HG02970 (cell line): ENCODE results near the gene EPHB1.

Source experiments
- ATAC-seq: cut with Tn5 transposase; IDR thresholded peaks from one replicate; pipeline ENCODE4 v1.9.1; 2021; ENCODE audit warnings: mild to moderate bottlenecking, moderate library complexity, moderate number of reproducible peaks; ENCODE audit not compliant: unreplicated experiment, low FRiP score

Gene EPHB1

DNA sequence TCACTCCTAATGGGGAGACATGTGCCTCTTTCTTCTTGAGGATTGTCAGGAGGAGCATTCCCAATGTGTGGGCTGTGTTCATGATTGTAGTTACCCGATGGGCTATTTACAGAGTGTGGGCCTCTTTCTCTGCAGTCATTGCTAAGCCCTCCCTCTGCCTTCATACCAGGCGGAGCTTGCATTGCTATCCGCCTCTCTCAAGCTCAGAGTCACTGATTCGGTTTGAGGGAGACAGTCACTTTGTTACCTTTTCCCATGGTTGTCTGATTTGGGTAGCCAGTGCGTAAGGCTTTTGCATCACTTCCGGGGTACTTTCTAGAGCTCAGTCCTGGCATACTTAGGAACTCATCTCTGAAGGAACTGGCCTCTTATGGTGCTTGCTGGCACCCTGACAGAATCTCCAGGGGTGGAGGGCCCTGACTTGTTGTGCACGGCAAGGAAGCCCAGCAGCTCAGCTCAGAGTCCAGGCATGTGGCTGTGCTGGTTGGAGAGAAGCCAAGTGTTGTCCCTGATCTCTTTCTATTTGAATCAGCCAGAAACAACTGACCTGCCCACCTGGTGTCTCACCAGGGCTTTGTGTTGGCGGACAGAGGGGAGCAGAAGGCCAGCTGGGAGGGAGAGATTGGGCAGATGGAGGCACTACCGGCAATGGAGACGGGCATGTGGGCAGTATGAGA, 79.8 kb downstream of the EPHB1 start:
- ATAC-seq: no peak

DNA sequence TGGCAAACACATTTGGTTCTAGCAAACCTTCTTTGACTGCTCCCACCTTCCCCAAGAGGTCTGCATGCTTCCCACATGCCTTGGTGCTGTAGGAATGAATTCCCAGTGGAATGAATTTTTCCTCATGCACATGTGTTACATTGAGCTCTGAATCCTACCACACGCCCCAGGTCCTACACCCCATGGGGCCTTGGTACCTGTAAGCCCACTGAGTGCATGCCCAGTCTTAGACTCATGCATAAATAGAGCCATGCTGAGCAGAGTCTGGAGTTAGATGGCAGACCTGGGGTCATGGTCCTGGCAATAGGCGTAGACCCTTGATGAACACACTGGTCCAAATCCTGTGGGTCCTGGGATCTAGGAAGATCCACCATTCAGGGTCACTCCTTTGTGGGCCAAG, 81.8 kb downstream of the EPHB1 start:
- no peak for ATAC-seq

DNA sequence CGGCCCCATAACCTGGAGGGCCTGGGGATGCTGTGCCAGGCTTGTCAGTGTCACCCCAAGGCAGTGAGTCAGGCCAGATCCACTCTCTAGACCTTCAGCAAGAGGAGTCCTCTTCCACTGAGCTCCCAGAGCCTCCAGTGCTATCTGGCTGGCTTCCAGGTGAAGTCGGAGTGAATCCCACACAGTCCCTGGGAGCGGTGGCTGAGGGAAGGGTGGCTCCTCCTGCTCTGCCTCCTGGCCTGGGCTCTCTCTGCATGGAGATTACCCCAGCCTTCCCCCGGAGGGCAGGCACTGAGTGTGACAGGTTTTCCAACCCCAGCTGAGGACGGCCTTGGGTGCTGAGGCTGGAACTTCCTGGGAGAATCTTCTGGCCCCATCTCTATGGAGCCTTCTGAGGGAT, 82.7 kb downstream of the EPHB1 start:
- no peak for ATAC-seq

DNA sequence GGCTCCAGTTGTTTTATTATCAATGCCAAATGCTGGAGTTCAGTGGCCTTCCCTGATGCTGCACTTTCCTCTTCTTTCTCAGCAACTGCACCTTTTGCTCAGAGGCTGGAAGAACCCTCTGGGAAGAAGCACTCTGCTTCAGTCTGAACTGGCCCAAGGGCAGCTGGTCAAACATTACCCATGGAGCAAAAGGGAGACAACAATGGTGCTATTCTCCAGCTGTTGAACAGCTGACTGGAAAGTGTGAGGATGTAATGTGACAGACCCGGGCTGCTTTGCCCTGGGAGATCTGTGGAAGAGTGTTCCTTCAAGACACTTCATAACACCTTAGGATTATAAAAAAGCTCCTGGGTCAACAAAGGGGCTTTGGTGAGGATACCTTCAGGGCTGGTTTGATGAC, 84.9 kb downstream of the EPHB1 start:
- ATAC-seq: no peak

DNA sequence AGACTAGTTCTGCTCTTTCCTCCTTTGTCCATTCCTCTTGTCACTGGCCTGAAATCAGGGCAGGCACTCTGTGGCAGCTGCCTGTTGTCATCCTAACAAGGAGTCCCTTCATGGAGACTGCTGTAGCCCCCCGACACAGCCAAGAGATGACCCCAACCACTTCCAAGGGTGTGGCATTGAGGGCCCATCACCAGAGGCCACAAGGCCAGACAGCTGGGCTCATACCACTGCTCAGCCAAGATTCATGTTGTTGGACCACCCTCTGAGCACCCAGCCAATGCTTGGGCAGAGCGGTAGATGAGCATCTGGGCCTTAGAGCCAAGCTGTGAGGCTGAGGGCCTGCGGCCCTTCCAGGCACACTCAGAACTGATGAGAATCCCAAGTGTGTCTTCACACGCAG, 85.4 kb downstream of the EPHB1 start:
- ATAC-seq: no peak

DNA sequence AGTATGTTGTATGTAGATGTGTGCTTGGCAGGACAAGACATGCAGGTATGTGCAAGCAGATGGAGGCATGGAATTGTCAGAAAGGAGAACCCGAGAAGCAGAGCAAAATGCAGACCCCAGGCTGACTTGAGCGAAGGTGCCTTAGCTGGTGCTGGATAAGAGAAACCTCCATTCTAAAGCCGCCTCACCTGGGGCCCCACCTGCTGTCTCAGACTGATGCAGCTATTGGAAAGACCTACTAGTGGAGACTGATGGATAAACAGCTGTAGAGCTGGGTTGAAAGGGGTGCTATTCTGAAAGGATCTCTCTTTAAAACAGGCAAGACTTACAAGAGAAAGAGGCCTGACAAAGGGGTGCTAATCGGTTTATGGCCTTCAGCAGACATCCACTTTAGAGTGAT, 86.2 kb downstream of the EPHB1 start:
- no peak for ATAC-seq

DNA sequence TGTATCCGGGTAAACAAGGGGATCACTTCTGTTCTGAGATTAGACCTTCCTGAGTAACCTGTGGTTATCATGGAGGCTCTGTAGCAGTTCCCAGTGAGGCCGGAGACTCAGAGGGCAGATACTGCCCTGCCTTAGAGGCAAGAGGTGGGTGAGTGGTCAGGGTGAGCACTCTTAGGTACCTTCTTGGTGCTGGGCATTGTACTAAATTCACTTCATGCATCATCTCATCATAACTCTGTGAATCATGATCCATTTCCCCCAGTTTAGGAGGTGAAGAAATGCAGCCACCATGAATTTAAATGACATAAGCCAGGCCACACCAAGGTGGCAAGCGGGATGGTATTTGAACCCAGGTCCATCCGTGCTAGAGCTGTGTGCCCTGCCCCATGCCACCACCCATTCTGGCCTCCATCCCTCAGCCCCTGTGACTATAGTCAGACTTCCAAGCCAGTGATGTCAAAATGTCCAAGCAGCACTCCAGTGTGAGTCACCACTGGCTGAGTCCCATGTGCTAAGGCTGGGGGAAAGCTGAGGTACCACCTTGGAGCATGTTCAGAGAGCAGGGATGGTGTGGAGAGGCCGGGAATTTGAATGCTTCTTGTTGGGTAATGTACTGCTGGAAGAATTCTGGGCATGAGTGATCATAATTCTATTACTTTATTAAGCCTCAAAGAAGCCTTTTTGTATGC, 88.8 kb downstream of the EPHB1 start:
- ATAC-seq: no peak

DNA sequence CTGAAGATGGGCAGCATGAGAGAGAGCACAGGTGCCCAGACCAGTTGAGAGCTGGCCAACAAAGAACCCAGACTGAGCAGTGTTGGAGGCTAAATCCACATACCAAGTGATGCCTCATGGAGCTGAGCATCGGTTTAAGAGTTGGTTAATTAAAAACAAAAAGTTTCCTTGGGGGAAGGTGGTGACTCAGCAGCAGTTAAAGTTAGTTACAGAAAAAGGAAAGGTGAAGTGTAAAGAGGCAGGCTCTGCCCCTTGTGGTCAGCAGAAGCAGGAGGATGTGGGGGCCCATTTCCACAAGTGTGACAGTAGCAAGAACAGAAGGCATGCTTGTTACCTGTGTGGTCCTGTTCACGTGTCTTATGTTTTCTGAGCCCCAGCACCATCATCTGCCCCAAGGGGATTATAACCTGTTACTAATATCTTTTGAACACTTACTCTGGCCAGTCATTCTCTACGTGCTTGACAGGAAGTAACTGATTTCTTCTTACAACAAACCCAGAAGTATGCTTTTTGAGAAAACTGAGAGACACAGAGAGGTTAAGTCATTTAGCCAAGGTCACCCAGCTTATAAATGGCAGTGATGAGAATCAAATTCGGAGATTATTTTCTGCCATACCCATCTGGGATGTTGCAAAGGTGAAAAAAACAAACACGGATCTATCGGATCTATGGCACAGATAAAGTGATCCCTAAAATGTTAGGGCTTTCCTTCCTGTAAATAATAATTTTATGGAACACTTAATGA, 91.0 kb downstream of the EPHB1 start:
- peak; percentile 83 for ATAC-seq

DNA sequence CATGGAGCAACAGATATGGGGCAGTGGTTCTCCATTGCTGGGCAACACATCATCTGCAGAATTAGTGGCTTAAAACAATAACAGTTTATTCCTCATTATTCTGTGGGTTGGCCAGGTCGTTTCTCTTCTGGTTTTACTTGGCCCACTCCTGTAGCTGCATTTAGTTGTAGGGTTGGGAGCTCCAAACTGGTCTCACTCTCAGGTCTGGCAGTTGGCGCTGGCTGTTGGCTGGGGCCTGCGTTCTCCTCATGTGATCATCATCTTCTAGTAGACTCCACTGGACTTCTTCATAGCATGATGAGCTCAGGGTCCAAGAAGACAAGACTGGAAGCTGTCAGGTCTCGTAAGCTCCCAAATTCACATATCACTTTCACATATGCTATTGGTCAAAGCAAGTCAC, 91.9 kb downstream of the EPHB1 start:
- ATAC-seq: no peak

DNA sequence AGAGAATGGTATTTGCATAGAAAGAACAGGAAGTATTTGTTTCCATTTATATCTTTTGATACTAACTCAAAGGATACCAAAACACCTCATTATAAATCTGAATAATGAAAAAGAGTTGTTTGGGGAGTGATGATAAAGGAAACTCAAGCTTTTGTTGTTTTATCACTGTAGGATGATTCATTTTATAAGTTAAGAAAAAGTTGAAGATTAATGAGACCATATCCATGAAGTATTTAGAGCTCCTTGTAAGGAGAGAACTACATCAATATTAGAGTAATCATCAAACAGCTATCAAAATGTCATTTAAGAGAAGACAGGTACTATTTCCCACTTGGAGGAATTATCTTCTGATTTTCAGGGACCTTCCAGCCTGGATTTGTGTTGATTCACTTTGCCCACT, 92.5 kb downstream of the EPHB1 start:
- ATAC-seq: no peak

DNA sequence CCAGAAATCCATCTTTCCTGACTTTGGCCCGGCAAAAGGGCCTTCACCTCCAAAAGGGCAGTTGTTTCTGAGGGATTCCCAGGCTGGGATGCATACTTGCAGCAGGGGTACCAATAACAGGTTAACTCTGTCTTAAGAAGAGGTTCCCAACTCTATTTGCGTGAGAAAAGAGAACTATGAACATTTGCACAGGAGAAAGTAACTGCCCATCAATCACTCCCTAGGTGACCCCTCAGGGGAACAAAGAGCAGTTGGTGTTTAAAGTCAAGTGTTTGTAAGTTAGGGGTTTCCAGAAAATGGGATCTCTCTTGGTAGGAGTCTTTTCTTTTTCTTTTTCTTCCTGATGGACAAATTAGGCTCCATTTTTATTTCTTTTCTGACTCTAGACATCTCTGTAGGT, 97.3 kb downstream of the EPHB1 start:
- ATAC-seq: no peak

DNA sequence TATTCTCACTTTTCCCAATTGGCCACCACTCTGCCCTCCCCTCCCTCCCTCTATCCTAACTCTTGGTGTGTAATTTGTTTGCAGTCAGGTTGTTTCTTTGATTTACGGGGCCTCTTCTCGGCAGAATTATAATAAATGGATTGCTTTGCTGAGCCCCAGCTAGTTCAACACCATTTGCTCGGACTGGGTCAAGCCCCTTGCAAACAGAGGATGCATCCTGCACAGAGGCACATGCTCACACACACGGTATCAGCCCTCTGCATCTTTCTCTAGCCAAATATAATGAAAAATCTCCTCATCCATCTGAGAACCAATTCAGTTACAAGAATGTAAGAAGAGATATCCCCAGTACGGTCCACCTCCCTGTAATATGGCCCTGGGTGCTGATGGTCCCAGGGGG, 97.7 kb downstream of the EPHB1 start:
- no peak for ATAC-seq

DNA sequence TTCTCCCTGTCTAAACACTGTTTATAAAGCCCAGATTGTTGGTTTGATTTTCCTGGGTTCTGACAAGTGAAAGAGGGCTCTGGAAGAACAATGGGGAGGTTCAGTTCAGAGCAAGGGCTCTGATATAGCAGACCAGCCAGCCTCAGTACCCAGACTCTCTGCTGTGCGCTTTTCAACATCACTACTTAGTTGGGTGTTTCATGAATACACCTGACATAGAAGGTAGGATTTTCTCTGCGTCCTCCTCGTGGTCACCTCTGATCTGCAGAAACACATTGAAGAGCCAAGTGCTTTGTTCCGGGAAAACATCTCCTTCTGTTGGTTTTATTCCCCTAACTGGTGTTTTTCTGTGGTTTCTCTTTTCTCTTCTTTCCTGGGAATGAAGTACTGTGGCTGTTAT, 99.5 kb downstream of the EPHB1 start:
- ATAC-seq: no peak

DNA sequence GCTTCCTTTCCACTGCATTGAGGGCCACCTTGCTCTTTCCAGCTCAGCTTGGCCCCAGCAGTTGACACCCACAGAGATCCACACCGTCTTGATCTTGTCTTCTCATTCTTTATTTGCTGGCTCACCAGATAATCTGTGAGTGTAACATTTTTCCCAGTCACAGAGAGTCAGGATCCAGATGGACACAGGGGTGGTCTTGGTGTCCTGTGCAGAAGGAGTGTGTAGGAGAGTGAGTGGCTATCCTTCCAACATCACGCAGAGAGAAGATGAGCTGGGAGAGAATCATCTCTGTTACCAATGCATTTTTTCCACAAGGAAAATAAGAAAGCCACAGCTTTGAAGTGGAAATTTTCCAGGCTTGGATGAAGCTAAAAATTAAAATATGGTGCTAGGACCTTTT, 100.1 kb downstream of the EPHB1 start:
- no peak for ATAC-seq

DNA sequence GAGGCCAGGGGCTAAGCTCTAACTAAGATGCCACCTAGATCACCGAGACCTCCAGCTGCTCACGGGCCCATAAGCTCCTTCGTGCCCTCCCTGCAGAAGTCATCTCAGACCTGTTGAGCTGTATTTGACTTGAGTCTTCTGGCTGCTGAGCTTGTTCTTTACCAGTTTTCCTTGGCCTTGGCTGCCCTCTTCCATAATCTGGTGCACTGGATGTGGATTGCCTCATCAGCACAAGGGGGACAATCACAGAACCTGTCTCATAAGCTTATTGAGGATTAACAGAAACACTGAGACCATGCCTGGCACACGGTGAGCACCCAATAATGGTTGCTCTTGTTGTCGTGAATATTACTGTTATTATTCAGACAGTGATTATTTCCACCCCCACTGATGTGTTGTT, 101.1 kb downstream of the EPHB1 start:
- ATAC-seq: no peak

DNA sequence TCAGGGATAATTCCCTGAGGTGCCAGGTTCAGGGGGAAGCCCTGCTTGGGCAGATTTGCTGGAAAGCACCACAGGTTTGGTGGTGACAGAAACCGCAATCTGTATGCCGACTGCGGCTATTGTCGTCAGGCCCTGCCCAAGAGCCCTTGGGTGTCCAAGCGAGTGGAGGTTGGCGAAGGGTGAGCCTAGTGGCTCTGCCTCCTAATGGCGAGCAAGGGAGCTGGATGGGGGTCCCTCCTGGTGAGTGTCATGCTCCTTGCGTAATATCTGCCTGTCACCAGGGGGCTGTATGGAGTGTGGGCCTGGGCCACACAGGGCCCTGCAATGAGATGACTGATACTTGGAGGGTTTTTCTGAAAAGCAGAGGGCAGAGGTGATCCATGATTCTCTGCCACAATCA, 101.6 kb downstream of the EPHB1 start:
- ATAC-seq: no peak

DNA sequence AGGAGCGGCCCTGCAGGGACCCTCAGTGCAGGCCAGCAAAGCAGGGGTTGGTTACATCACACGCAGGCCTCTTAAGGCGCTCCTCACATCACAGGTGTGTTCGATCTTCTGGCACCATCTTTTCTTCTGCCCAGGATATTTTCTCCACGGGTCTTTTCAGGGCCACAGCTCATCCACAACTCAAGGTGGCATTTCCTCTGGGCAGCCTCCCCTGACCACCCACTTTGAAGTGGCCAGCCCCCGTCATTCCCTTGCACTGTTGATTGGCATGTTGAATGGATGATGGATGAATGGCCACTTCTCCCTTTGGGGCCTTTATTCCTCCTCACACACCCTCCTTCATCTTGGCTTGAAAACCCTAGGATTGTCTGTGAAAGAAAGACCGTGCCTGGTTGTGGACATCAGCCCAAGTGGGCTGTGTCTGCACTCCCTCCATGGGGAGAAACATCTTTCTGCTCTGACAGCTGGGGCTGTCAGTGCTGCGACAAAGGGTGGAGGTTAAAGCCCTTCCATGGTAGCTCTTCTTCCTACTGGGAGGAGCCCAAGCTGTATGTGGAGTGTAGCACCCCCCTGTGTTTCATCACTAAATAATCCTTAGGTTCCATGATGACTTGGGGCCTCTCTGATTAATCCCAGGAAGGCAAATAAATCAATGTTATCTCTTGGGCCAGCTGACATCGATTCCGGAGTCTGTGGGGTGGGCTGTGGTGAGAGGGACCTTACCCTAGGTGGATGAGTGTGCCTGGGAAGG, 102.5 kb downstream of the EPHB1 start:
- no peak for ATAC-seq

DNA sequence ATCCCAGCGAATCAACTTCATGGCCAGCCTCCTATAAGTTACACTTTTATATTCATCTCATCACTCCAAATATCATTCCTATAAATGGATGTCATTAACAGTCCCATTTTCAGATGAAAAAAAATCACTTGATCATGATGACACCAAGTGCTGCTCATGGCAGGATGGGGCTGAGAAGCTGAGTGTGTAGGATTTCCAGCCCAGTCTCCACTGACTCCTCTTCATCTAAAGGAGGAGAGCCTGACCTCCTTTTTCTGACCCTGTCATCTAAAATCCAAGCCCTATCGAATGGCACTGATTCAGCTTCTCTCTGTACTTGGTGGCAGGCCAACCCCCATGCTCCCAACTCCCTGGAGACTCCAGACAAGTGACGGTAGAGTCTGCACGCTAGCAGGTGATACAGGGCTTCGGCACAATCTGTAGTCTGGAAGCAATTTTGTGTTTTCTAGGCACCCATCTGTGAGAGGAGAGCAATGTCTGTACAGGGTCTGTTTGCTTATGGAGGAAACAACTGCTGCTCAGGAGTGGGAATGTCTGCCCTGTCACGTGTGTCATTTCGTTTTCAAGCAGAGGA, 103.2 kb downstream of the EPHB1 start:
- no peak for ATAC-seq

DNA sequence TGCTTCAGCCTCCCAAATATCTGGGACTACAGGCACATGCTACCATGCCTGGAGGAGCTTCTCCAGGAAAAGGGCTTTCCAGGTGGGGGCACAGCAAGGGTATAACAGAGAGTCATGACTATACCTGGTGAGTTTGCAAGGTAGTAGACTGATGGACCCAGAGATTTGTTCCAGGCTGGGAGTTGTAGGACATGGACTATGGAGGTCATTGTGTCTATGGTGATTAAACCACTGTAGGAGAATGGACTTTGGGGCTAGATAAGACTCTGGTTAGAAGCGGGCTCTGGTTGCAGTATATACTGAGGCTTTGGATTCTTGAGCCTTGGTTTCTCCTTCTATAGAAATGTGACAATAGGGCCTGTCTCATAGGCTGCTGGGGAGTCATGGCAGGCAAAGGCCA, 104.7 kb downstream of the EPHB1 start:
- ATAC-seq: no peak

DNA sequence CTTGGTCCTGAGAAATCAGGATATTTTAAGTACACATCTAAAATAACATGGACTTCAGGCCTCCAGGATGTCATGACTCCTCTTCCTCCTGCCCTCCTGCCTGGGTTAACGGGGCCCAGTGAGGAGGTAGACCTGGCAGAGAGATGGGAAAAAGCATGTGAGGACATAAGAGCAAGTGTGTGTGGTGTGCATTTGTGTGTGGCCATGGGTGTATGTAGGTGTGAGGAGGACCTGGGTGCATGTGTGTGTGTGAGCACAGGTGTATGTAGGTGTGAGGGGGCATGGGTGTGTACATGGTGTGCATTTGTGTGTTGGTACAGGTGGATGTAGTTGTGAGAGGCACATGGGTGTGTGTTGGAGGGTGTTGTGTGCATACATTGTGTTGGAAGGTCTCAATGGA, 105.4 kb downstream of the EPHB1 start:
- no peak for ATAC-seq

DNA sequence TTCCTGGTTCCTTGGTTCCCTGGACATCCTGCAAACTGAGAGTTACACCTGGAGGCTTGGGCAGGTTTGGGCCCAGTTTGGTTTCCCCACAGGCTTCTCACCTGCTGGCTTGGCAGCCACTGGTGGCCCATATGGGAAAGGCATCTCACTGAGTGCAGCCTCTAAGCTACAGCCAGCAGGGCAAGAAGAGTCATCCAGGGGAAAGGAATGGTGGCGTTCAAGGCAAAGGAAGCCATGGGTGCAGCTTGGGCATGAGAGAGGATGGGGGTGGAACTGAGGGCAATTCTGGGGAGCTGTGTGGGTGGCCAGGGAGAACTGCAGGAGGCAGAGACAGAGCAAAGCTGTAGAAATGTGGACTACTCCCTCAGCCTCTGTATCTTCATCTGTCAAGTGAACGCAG, 106.4 kb downstream of the EPHB1 start:
- no peak for ATAC-seq
